B cell (primary cell): ENCODE results near the gene KRTAP4-11. TPM values are rescaled to one million over a fixed set of nuclear protein-coding genes. Genes with fewer than 3 reads are reported as not detected.
A peak's percentile ranks its signal among the peaks of the same experiment; 100 is the strongest.
"Not testable (repeated sequence)": the region's sequence is repeated elsewhere in the genome, so short reads cannot be mapped to it uniquely, and the experiment has no call there.

Experiments
- ATAC-seq: fragments of 200-7000 bp; cut with Tn5 transposase; one replicate; pipeline ENCODE4 v1.10.0; 2021; ENCODE audit warnings: low read depth, mild to moderate bottlenecking, moderate number of reproducible peaks, moderate library complexity
- CTCF ChIA-PET: fragments of 350-600 bp; sonication (Branson Sonifier 250); formaldehyde crosslinking; loops from one replicate; lab custom pipeline; 2021; ENCODE audit warnings: antibody characterized with exemption, inconsistent platforms; lab: Charles Lee
- POLR2A ChIA-PET: fragments of 350-600 bp; sonication (Branson Sonifier 250); formaldehyde crosslinking; loops from one replicate; lab custom pipeline; 2021; ENCODE audit warnings: antibody characterized with exemption; lab: Charles Lee
- DNase-seq: peaks from one replicate; pipeline ENCODE4 v3.0.0; 2013
- H2AFZ ChIP-seq: 2 replicates; pipeline ENCODE4 v1.6.1; 2012; ENCODE audit warnings: mild to moderate bottlenecking, low read depth, low read length; ENCODE audit not compliant: insufficient read depth, poor library complexity, severe bottlenecking
- H3K27ac ChIP-seq, 2 donors: 1 replicate in 1 of 2; 2 replicates in 1 of 2; pipeline ENCODE4 v1.5.1; 2012 to 2013; ENCODE audit warnings: low read length in 2 of 2, mild to moderate bottlenecking in 2 of 2, moderate library complexity in 1 of 2
- H3K27me3 ChIP-seq, 4 experiments: fragments of 200-600 bp in 1 of 4; sonication (generic) in 1 of 4; replicated peaks in 1 of 4; 1 replicate in 2 of 4; 2 replicates in 2 of 4; pipeline versions ENCODE4 v1.6.1 to v1.7.0; 2013 to 2016; ENCODE audit warnings: low read length in 3 of 4, mild to moderate bottlenecking in 2 of 4, mixed read lengths in 1 of 4, moderate library complexity in 1 of 4; ENCODE audit not compliant: insufficient read depth in 4 of 4, control insufficient read depth in 3 of 4; ENCODE audit errors: control extremely low read depth in 1 of 4
- H3K36me3 ChIP-seq, 2 experiments: replicated peaks in 1 of 2; 1 replicate in 1 of 2; 2 replicates in 1 of 2; pipeline versions ENCODE4 v1.6.1 to v1.7.1; 2013; ENCODE audit warnings: low read length in 1 of 2; ENCODE audit not compliant: insufficient read depth in 2 of 2, control insufficient read depth in 1 of 2; ENCODE audit errors: control extremely low read depth in 1 of 2, extremely low read depth in 1 of 2
- H3K4me1 ChIP-seq, 2 donors: fragments of 200-600 bp in 1 of 2; sonication (generic) in 1 of 2; 1 replicate in 1 of 2; 2 replicates in 1 of 2; pipeline versions ENCODE4 v1.5.1 to v1.6.1; 2013 to 2017; ENCODE audit warnings: low read length in 2 of 2; ENCODE audit not compliant: control insufficient read depth in 2 of 2, insufficient read depth in 2 of 2
- H3K4me2 ChIP-seq: replicated peaks from 2 replicates; pipeline ENCODE3; 2012; ENCODE audit warnings: mild to moderate bottlenecking, low read depth, low read length; ENCODE audit not compliant: poor library complexity, severe bottlenecking
- H3K4me3 ChIP-seq, 5 experiments: fragments of 200-600 bp in 1 of 5; sonication (generic) in 1 of 5; 1 replicate in 3 of 5; 2 replicates in 2 of 5; pipeline versions ENCODE4 v1.5.1 to v1.7.0; 2011 to 2016; ENCODE audit warnings: low read length in 4 of 5, mild to moderate bottlenecking in 4 of 5, low read depth in 2 of 5, control low read depth in 1 of 5, moderate library complexity in 1 of 5; ENCODE audit not compliant: insufficient read depth in 1 of 5; ENCODE audit errors: control extremely low read depth in 1 of 5, extremely low read depth in 1 of 5
- H3K79me2 ChIP-seq: fragments of 200-600 bp; sonication (generic); one replicate; pipeline ENCODE4 v1.6.0; 2016; ENCODE audit warnings: low read length; ENCODE audit not compliant: control insufficient read depth, insufficient read depth
- H3K9ac ChIP-seq: fragments of 200-600 bp; sonication (generic); 2 replicates; pipeline ENCODE4 v1.6.1; 2017; ENCODE audit warnings: mild to moderate bottlenecking, low read length, moderate library complexity
- H3K9me3 ChIP-seq, 3 donors: one replicate each; pipeline versions ENCODE4 v1.6.1 to v1.7.1; 2013; ENCODE audit warnings: low read length in 2 of 3; ENCODE audit not compliant: control insufficient read depth in 2 of 3, insufficient read depth in 1 of 3; ENCODE audit errors: control extremely low read depth in 1 of 3
- H4K20me1 ChIP-seq: 2 replicates; pipeline ENCODE4 v1.6.0; 2012; ENCODE audit warnings: mild to moderate bottlenecking, low read length; ENCODE audit not compliant: insufficient read depth, control insufficient read depth, poor library complexity, severe bottlenecking
- H3K27ac Mint-ChIP-seq: one replicate; pipeline ENCODE4 v1.8.0; 2021; ENCODE audit warnings: mixed read lengths
- H3K27me3 Mint-ChIP-seq: one replicate; pipeline ENCODE4 v1.8.0; 2021; ENCODE audit warnings: mixed read lengths
- H3K4me1 Mint-ChIP-seq: one replicate; pipeline ENCODE4 v1.8.0; 2021; ENCODE audit warnings: mixed read lengths
- H3K4me3 Mint-ChIP-seq: one replicate; pipeline ENCODE4 v1.8.0; 2021; ENCODE audit warnings: mixed read lengths
- H3K9me3 Mint-ChIP-seq: one replicate; pipeline ENCODE4 v1.8.0; 2022; ENCODE audit warnings: mixed read lengths; ENCODE audit not compliant: insufficient read depth
- CTCF ChIP-seq: fragments of 200-600 bp; IDR thresholded peaks from one replicate; pipeline ENCODE4 v1.8.0; 2022; ENCODE audit warnings: antibody characterized with exemption, mild to moderate bottlenecking
- EZH2 ChIP-seq: IDR thresholded peaks from 2 replicates; pipeline ENCODE4 v1.6.1; 2012; ENCODE audit warnings: borderline replicate concordance, low read depth, mild to moderate bottlenecking, moderate library complexity, low read length; ENCODE audit not compliant: insufficient read depth, poor library complexity, severe bottlenecking
- WGBS: methylation state at CpG from one replicate; pipeline ENCODE4 v1.1.5; 2013; ENCODE audit warnings: missing lambda C conversion rate; ENCODE audit not compliant: insufficient coverage; 5-methylcytosine and 5-hydroxymethylcytosine counted together
- intact Hi-C: fragments of 100-400 bp; cut with micrococcal nuclease; formaldehyde crosslinking; loops from one replicate; pipeline ENCODE4 v1.10.0; 2022
- polyA minus RNA-seq: library from RNA; depleted of rRNA, polyadenylated mRNA; stranded (reverse); fragments of >200 nt; gene quantifications from 2 replicates; pipeline ENCODE4 v1.2.3, GENCODE V29; 2012
- polyA plus RNA-seq: library from polyadenylated mRNA; depleted of rRNA; stranded (reverse); fragments of >200 nt; gene quantifications from 2 replicates; pipeline ENCODE4 v1.2.3, GENCODE V29; 2012
- total RNA-seq, 2 donors: library from RNA; stranded (reverse); fragments of 120-200 nt in 1 of 2; gene quantifications; 1 replicate in 1 of 2; 2 replicates in 1 of 2; pipeline versions ENCODE4 v1.2.3 to v1.2.4, GENCODE V29; 2013 to 2022

The KRTAP4-11 gene
- not detected in 2 replicates for total RNA-seq
- not detected for total RNA-seq (2013)
- not detected in 2 replicates for polyA plus RNA-seq
- not detected in 2 replicates for polyA minus RNA-seq

- CTCF ChIA-PET, H3K4me3 ChIP-seq, H3K79me2 ChIP-seq, H3K27me3 ChIP-seq, DNase-seq, H3K9ac ChIP-seq, H4K20me1 ChIP-seq, POLR2A ChIA-PET, H3K9me3 Mint-ChIP-seq, H3K4me2 ChIP-seq, H3K36me3 ChIP-seq, H3K27me3 Mint-ChIP-seq, H2AFZ ChIP-seq, H3K4me3 Mint-ChIP-seq, ATAC-seq: not testable (repeated sequence)
- Histone ChIP-seq H3K4me1 (peaks cover 50 to 63% of the 10 kb centered on the region in 2 donors), H3K9me3 (peaks cover 0 to 13% (median 7%) of the 10 kb centered on the region in 3 donors), H3K27ac (peak within 1 kb of the TSS; percentile 67 to 76)
- Mint-ChIP-seq H3K27ac (peak within 1 kb of the TSS; percentile 42), H3K4me1 (peaks cover 34% of the 10 kb centered on the region)
- WGBS: 86% methylated on average over 9 of the region's 10 CpGs
- intact Hi-C loops: loop anchor here (5.0 kb wide), 1 partner anchor 59 kb away; the partner anchor contains the start of gene KRTAP4-2
Observed at GRCh38 chr17:41117846-41118386, at the start of gene KRTAP4-11. TSS of gene KRTAP4-11 (minus strand) at chr17:41118373. CDS start at chr17:41118315, 58 bp downstream.

GRCh38 chr17:41167561-41167960 lies 49.4 kb upstream of the KRTAP4-11 start:
- ATAC-seq (no peak), DNase-seq (no peak)
- H3K9ac ChIP-seq: no peak overlapping the region
- no peaks in the 10 kb centered on the region for H3K27me3 ChIP-seq
- WGBS: 96% methylated on average over 7 of the region's 7 CpGs
- no peaks in the 10 kb centered on the region for H3K79me2 ChIP-seq
- no peak overlapping the region for H3K4me2 ChIP-seq
- no peaks in the 10 kb centered on the region for H3K4me1 ChIP-seq
- ChIA-PET POLR2A (no interaction called here), CTCF (no interaction called here)
- H3K27ac ChIP-seq: no peak overlapping the region
- intact Hi-C loops: no loop called here
- no peaks in the 10 kb centered on the region for H4K20me1 ChIP-seq
- H2AFZ ChIP-seq: no peak overlapping the region
- H3K36me3 ChIP-seq: no peaks in the 10 kb centered on the region
- H3K4me3 Mint-ChIP-seq: no peak overlapping the region
- peaks cover 10% of the 10 kb centered on the region for H3K27me3 Mint-ChIP-seq
- peaks cover 0 to 6% (median 0%) of the 10 kb centered on the region in 3 donors for H3K9me3 ChIP-seq
- H3K9me3 Mint-ChIP-seq: no peaks in the 10 kb centered on the region
- TF ChIP-seq EZH2: no peak
- TF ChIP-seq CTCF: no peak
- H3K27ac Mint-ChIP-seq: no peak overlapping the region
- no peaks in the 10 kb centered on the region for H3K4me1 Mint-ChIP-seq
- no peak overlapping the region for H3K4me3 ChIP-seq
